ENCODE measurements around the gene RAB40B. TPM values are rescaled to one million over a fixed set of nuclear protein-coding genes. Genes with fewer than 3 reads are reported as not detected.

The RAB40B gene
- total and polyA plus RNA-seq, 2 of the 4 experiments (the other 2 are of a cell fraction) = 14.9 to 20.0 TPM

GRCh38 chr17:82716203-82717010 is 17.9 kb upstream of the RAB40B start, which contains the start of gene FN3KRP:
Gene FN3KRP, plus strand, starts transcription at chr17:82716706. Its CDS starts 50 bp downstream, at chr17:82716756.
- 0% methylated on average over 30 of the region's 75 CpGs; no CpG with 5 or more reads in 1 of the 2 experiments for WGBS, 2 experiments (ENCODE audit: extremely low coverage in 2 of 2, insufficient read length in 1 of 2)
- intact Hi-C loops (cut with micrococcal nuclease) = no loop called here

More at GRCh38 chr17:82716203-82717010, 17.9 kb upstream of the RAB40B start, which contains the start of gene FN3KRP:
- TF ChIP-seq BHLHE40 (IDR thresholded peaks at IDR 0.05; ENCODE audit: low read depth, low read length) (peak; percentile 53; the same call in 1 of the 2 replicates), RCOR1 (IDR thresholded peaks at IDR 0.05; ENCODE audit: insufficient replicate concordance, low read length) (no peak), CTCF (conservative IDR thresholded peaks at IDR 0.05; ENCODE audit: low read depth, low read length) (no peak), RAD21 (IDR thresholded peaks at IDR 0.05; ENCODE audit: low read length) (no peak), FOS (IDR thresholded peaks at IDR 0.05; ENCODE audit: low read depth, low read length) (no peak), NFE2L2 (IDR thresholded peaks at IDR 0.05; ENCODE audit: low read depth, low read length) (no peak), MAFK (IDR thresholded peaks at IDR 0.05; ENCODE audit: low read depth, low read length) (no peak), MXI1 (IDR thresholded peaks at IDR 0.05; ENCODE audit: borderline replicate concordance, low read depth, low read length) (peak; percentile 72), MAZ (IDR thresholded peaks at IDR 0.05; ENCODE audit: borderline replicate concordance, low read depth, low read length) (peak; percentile 64; the same call in 1 of the 2 replicates), POLR2A (IDR thresholded peaks at IDR 0.05; ENCODE audit: low read depth, low read length) (peak; percentile 70)
- H2BK20ac ChIP-seq (ENCODE audit: low read depth, low read length) = no peak within 1 kb of the TSS
- no peak within 1 kb of the TSS; the same call in 1 of the 2 replicates for H2AK5ac ChIP-seq (ENCODE audit: low read depth, low read length)
- ChIA-PET POLR2A (ENCODE audit: unreplicated experiment) (interaction anchor here (0.7 kb wide), 2 partner anchors 15 to 487 kb away, joined by 10 read pairs; no protein-coding TSS in a partner anchor), CTCF (no interaction called here)
- H3K79me1 ChIP-seq (ENCODE audit: low read depth in 1 of 2, low read length in 2 of 2) = peaks cover 10 to 22% of the 10 kb centered on the region in 2 experiments
- peak within 1 kb of the TSS; percentile 42; the same call in 1 of the 2 replicates for H3K18ac ChIP-seq (ENCODE audit: low read depth, low read length)
- H3K9me1 ChIP-seq (ENCODE audit: insufficient read depth, low read length) = peaks cover 6% of the 10 kb centered on the region
- peak within 1 kb of the TSS; percentile 57 to 61; a peak in 3 of 4 replicates for H4K8ac ChIP-seq (ENCODE audit: low read depth in 2 of 2, low read length in 2 of 2)
- no peak within 1 kb of the TSS for H2BK15ac ChIP-seq (ENCODE audit: low read depth, low read length)
- H2AFZ ChIP-seq (replicated peaks; ENCODE audit: low read length, poor library complexity) = peak within 1 kb of the TSS; percentile 93
- H2BK5ac ChIP-seq (ENCODE audit: low read depth, low read length, poor library complexity, severe bottlenecking) = no peak within 1 kb of the TSS
- H3K14ac ChIP-seq (replicated peaks; ENCODE audit: low read depth, low read length) = peak within 1 kb of the TSS; percentile 59
- peak within 1 kb of the TSS; percentile 84 for H2AK9ac ChIP-seq (replicated peaks; ENCODE audit: low read depth, low read length, poor library complexity)
- no peak within 1 kb of the TSS for H4K91ac ChIP-seq (ENCODE audit: insufficient read depth, low read depth, low read length)
- dilution Hi-C loops (cut with HindIII; ENCODE audit: low sequenced_read_pairs, unreplicated experiment) (no loop called here), in situ Hi-C loops (cut with MboI; ENCODE audit: low sequenced_read_pairs) (no loop called here)
- peak within 1 kb of the TSS; percentile 87 for H3K27ac ChIP-seq (ENCODE audit: insufficient read depth, low read length)
- H4K5ac ChIP-seq (ENCODE audit: low read depth, low read length) = peak within 1 kb of the TSS; percentile 83
- H3K27me3 ChIP-seq (ENCODE audit: control insufficient read depth, insufficient read depth, low read length) = peaks cover 5% of the 10 kb centered on the region; the same call in 1 of the 2 replicates
- no TSS peak for BruUV-seq (replicated peaks)
- H3K4me2 ChIP-seq (ENCODE audit: low read depth, low read length) = peak within 1 kb of the TSS; percentile 99
- H3K56ac ChIP-seq (ENCODE audit: extremely low read depth, insufficient read depth, low read length) = no peak within 1 kb of the TSS
- no peak within 1 kb of the TSS for H2BK120ac ChIP-seq (ENCODE audit: low read depth, low read length)
- H3K4ac ChIP-seq (ENCODE audit: low read depth, low read length) = peak within 1 kb of the TSS; percentile 59
- H3K9me3 ChIP-seq (ENCODE audit: control insufficient read depth, insufficient read depth, low read length) = no peaks in the 10 kb centered on the region
- H3K23ac ChIP-seq (ENCODE audit: low read depth, low read length) = peak within 1 kb of the TSS; percentile 85; the same call in 1 of the 2 replicates
- H3K4me3 ChIP-seq (ENCODE audit: insufficient read depth, low read depth, low read length) = peak within 1 kb of the TSS; percentile 94
- H3K36me3 ChIP-seq (ENCODE audit: control insufficient read depth, insufficient read depth, low read length) = peaks cover 15% of the 10 kb centered on the region
- peak; percentile 83 for DNase-seq
- H3K4me1 ChIP-seq (ENCODE audit: control insufficient read depth, insufficient read depth, low read length) = peaks cover 7% of the 10 kb centered on the region
- peak; percentile 96 for ATAC-seq (ENCODE audit: low read depth)
- H3K9ac ChIP-seq (ENCODE audit: low read depth, low read length) = peak within 1 kb of the TSS; percentile 94
- H4K20me1 ChIP-seq (ENCODE audit: insufficient read depth, low read length) = 0 out of 2 replicates have a peak, but pooled peaks cover 4% of the 10 kb centered on the region
